K562 (cell line): ENCODE results near the gene SLC29A4. TPM values are rescaled to one million over a fixed set of nuclear protein-coding genes. Genes with fewer than 3 reads are reported as not detected.

Source experiments
- DLX4 ChIP-seq: fragments of 250-450 bp; sonication (Bioruptor Pico); IDR thresholded peaks from 2 replicates; pipeline ENCODE4 v1.6.1; 2021; ENCODE audit warnings: mild to moderate bottlenecking
- ESRRA ChIP-seq: fragments of 450-650 bp; IDR thresholded peaks from 2 replicates; pipeline ENCODE4 v1.6.1; 2014; ENCODE audit warnings: low read depth, mild to moderate bottlenecking, moderate library complexity, borderline replicate concordance
- FOSL1 ChIP-seq: fragments of 200-800 bp; sonication (Bioruptor generic); conservative IDR thresholded peaks from 2 replicates; pipeline ENCODE4 v1.6.1; 2016; ENCODE audit warnings: missing genetic modification characterization, missing compliant biosample characterization
- FUS ChIP-seq: fragments of 200-400 bp; formaldehyde crosslinking; optimal IDR thresholded peaks from 2 replicates; pipeline ENCODE3; 2017; ENCODE audit warnings: low read depth, low read length
- HDAC8 ChIP-seq: fragments of 450-650 bp; IDR thresholded peaks from 2 replicates; pipeline ENCODE4 v1.6.1; 2016; ENCODE audit warnings: mild to moderate bottlenecking, missing genetic modification characterization, moderate library complexity, missing compliant biosample characterization
- HMG20B ChIP-seq: fragments of 250-450 bp; sonication (Bioruptor Pico); IDR thresholded peaks from 2 replicates; pipeline ENCODE4 v1.5.0; 2021; ENCODE audit warnings: mild to moderate bottlenecking
- KHSRP ChIP-seq: fragments of 450-650 bp; IDR thresholded peaks from 2 replicates; pipeline ENCODE4 v1.6.1; 2017
- MGA ChIP-seq: fragments of 450-650 bp; IDR thresholded peaks from 2 replicates; pipeline ENCODE4 v1.6.1; 2016; ENCODE audit warnings: mild to moderate bottlenecking, moderate library complexity
- RFX1 ChIP-seq: fragments of 450-650 bp; IDR thresholded peaks from 2 replicates; pipeline ENCODE4 v1.6.1; 2016; ENCODE audit warnings: mild to moderate bottlenecking, moderate library complexity
- TCF3 ChIP-seq: sonication (generic); formaldehyde crosslinking; IDR thresholded peaks from 2 replicates; pipeline ENCODE4 v1.4.0; 2020; ENCODE audit warnings: mild to moderate bottlenecking, missing genetic modification reagents
- ZNF277 ChIP-seq: fragments of 250-450 bp; sonication (Bioruptor Pico); IDR thresholded peaks from 2 replicates; pipeline ENCODE4 v1.8.0; 2022; ENCODE audit warnings: inconsistent platforms, mild to moderate bottlenecking, moderate library complexity, borderline replicate concordance
- ZNF444 ChIP-seq: fragments of 250-450 bp; sonication (Bioruptor Pico); IDR thresholded peaks from 2 replicates; pipeline ENCODE4 v1.4.0; 2020; ENCODE audit warnings: mild to moderate bottlenecking, moderate library complexity
- polyA plus RNA-seq, 8 experiments: library from polyadenylated mRNA; depleted of rRNA in 4 of 8; stranded (reverse) in 5 of 8; unstranded in 3 of 8; fragments of >200 nt; fragmentation: Nextera tagmentation in 2 of 8; fragmentation: Illumina TruSeq in 1 of 8; extraction: Ambion mirVana in 2 of 8; extraction: Trizol in 1 of 8; gene quantifications; 2 replicates each; pipeline versions ENCODE4 v1.2.1 to v1.2.3, GENCODE V29; 2011 to 2014; ENCODE audit warnings: inconsistent platforms in 1 of 8, missing spikeins in 1 of 8
- total RNA-seq, 7 experiments: library from RNA; depleted of rRNA in 6 of 7; stranded (reverse); fragments of >200 nt in 6 of 7; fragmentation: Illumina TruSeq in 2 of 7; extraction: Trizol in 2 of 7; gene quantifications; 2 replicates each; pipeline versions ENCODE4 v1.2.1 to v1.2.3, GENCODE V29; 2011 to 2021; ENCODE audit warnings: low replicate concordance in 1 of 7

The SLC29A4 gene
- total and polyA plus RNA-seq, 9 of the 15 experiments (the other 6 are each of a cell fraction or from before 2014, with no cell fraction given), result 0.01 to 1.2 (median 0.37) TPM

- TF ChIP-seq MGA (no peak), FOSL1 (no peak), FUS (no peak), ESRRA (0 out of 2 replicates have a peak, but pooled peaks have one; percentile 34), ZNF444 (CRISPR knock-in tag) (no peak), HMG20B (CRISPR knock-in tag) (no peak), ZNF277 (CRISPR knock-in tag) (no peak), DLX4 (CRISPR knock-in tag) (no peak), HDAC8 (no peak), RFX1 (no peak), KHSRP (no peak), TCF3 (CRISPR knock-in tag) (no peak)
Observed at GRCh38 chr7:5289355-5289754, 6.6 kb downstream of the SLC29A4 start (continued).
